Upper lobe of left lung (tissue), 4 donors: Measurements from ENCODE around the gene G0S2.

Source experiments
- POLR2A ChIP-seq, 4 donors: fragments of 450-650 bp; IDR thresholded peaks; one replicate each; pipeline ENCODE4 v1.5.1; 2016 to 2017; ENCODE audit warnings: antibody characterized with exemption in 4 of 4, mild to moderate bottlenecking in 2 of 4
- POLR2AphosphoS5 ChIP-seq, 2 donors: sonication (generic); formaldehyde crosslinking; IDR thresholded peaks; one replicate each; pipeline ENCODE4 v1.5.1; 2017; ENCODE audit warnings: antibody characterized with exemption in 2 of 2
- TF ChIP-seq, protein P1 (sequence below), 6 experiments: fragments of 450-650 bp in 4 of 6; fragments of 200-600 bp in 2 of 6; sonication (generic) in 2 of 6; IDR thresholded peaks; one replicate each; pipeline ENCODE4 v1.5.1; 2016 to 2019; ENCODE audit warnings: antibody characterized with exemption in 6 of 6

DNA sequence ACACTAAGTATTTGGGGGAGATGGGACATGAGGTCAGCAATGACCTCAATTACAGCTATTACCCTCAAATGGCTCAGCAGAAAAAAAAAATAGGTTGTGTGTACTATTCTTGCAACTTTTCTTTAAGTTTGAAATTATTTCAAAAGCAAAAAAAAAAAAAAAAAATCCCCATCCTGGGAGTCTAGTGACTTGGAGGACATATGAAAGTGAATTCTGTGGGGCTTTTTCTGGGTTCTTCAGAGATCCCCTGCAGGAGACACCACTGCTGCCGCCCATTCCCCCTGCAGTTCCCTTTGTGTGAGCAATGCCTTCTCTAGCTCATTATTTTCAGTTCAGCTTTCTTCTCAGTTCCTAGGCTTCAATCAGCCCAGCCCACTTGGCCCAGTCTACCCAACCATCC lies 46.1 kb downstream of the G0S2 start:
- TF ChIP-seq, protein P1, sequence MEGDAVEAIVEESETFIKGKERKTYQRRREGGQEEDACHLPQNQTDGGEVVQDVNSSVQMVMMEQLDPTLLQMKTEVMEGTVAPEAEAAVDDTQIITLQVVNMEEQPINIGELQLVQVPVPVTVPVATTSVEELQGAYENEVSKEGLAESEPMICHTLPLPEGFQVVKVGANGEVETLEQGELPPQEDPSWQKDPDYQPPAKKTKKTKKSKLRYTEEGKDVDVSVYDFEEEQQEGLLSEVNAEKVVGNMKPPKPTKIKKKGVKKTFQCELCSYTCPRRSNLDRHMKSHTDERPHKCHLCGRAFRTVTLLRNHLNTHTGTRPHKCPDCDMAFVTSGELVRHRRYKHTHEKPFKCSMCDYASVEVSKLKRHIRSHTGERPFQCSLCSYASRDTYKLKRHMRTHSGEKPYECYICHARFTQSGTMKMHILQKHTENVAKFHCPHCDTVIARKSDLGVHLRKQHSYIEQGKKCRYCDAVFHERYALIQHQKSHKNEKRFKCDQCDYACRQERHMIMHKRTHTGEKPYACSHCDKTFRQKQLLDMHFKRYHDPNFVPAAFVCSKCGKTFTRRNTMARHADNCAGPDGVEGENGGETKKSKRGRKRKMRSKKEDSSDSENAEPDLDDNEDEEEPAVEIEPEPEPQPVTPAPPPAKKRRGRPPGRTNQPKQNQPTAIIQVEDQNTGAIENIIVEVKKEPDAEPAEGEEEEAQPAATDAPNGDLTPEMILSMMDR (IDR thresholded peaks at IDR 0.05) = no peak
- TF ChIP-seq POLR2A (IDR thresholded peaks at IDR 0.05) (no peak), POLR2AphosphoS5 (IDR thresholded peaks at IDR 0.05) (no peak)
